Measurements from ENCODE around the gene OR10G4.

Gene OR10G4

GRCh38 chr11:124036666-124037065, 23.9 kb downstream of the OR10G4 start:
- no peak for DNase-seq (ENCODE audit: low read depth, low spot score)
- no peak for TF ChIP-seq FOXP2 (optimal IDR thresholded peaks at IDR 0.05; ENCODE audit: control extremely low read depth, extremely low read length, insufficient read depth)
- no peak for TF ChIP-seq EZH2 (IDR thresholded peaks at IDR 0.05)
- no peak for TF ChIP-seq POLR2AphosphoS5 (IDR thresholded peaks at IDR 0.05; ENCODE audit: borderline replicate concordance, low read depth, low read length)

GRCh38 chr11:124039557-124039956, 26.8 kb downstream of the OR10G4 start:
- Histone ChIP-seq H3K9ac (ENCODE audit: insufficient read length) (no peak overlapping the region), H3K9me3 (ENCODE audit: low read depth, low read length) (no peaks in the 10 kb centered on the region), H3K27ac (no peak overlapping the region), H3K36me3 (ENCODE audit: insufficient read depth, low read length) (no peaks in the 10 kb centered on the region), H3K4me3 (no peak overlapping the region)
- no peak for DNase-seq (ENCODE audit: low read depth, low spot score)
- no peak for TF ChIP-seq EZH2 (IDR thresholded peaks at IDR 0.05)
- no peak for TF ChIP-seq POLR2AphosphoS5 (IDR thresholded peaks at IDR 0.05; ENCODE audit: borderline replicate concordance, low read depth, low read length)
- no peak for TF ChIP-seq FOXP2 (optimal IDR thresholded peaks at IDR 0.05; ENCODE audit: control extremely low read depth, extremely low read length, insufficient read depth)

More at GRCh38 chr11:124036666-124037065, 23.9 kb downstream of the OR10G4 start:
- Histone ChIP-seq H3K27ac (no peak overlapping the region), H3K9me3 (ENCODE audit: low read depth, low read length) (no peaks in the 10 kb centered on the region), H3K4me3 (no peak overlapping the region), H3K36me3 (ENCODE audit: insufficient read depth, low read length) (no peaks in the 10 kb centered on the region), H3K9ac (ENCODE audit: insufficient read length) (no peak overlapping the region)

GRCh38 chr11:124041254-124041653, 28.5 kb downstream of the OR10G4 start, which contains the start of gene OR10G7:
TSS of gene OR10G7 (minus strand) at chr11:124041325. CDS start at chr11:124039001, 2,324 bp downstream.
- H3K4me3 ChIP-seq, result no peak within 1 kb of the TSS
- no peaks in the 10 kb centered on the region for H3K36me3 ChIP-seq (ENCODE audit: insufficient read depth, low read length)
- TF ChIP-seq POLR2AphosphoS5 (IDR thresholded peaks at IDR 0.05; ENCODE audit: borderline replicate concordance, low read depth, low read length) (no peak), FOXP2 (optimal IDR thresholded peaks at IDR 0.05; ENCODE audit: control extremely low read depth, extremely low read length, insufficient read depth) (no peak), EZH2 (IDR thresholded peaks at IDR 0.05) (no peak)
- no peak within 1 kb of the TSS for H3K27ac ChIP-seq
- DNase-seq (ENCODE audit: low read depth, low spot score), result no peak
- no peaks in the 10 kb centered on the region for H3K9me3 ChIP-seq (ENCODE audit: low read depth, low read length)
- no peak within 1 kb of the TSS for H3K9ac ChIP-seq (ENCODE audit: insufficient read length)

GRCh38 chr11:124043420-124043819, 30.6 kb downstream of the OR10G4 start:
- Histone ChIP-seq H3K4me3 (no peak overlapping the region), H3K9me3 (ENCODE audit: low read depth, low read length) (no peaks in the 10 kb centered on the region), H3K36me3 (ENCODE audit: insufficient read depth, low read length) (no peaks in the 10 kb centered on the region), H3K9ac (ENCODE audit: insufficient read length) (no peak overlapping the region), H3K27ac (no peak overlapping the region)
- DNase-seq (ENCODE audit: low read depth, low spot score), result no peak
- TF ChIP-seq EZH2 (IDR thresholded peaks at IDR 0.05) (no peak), FOXP2 (optimal IDR thresholded peaks at IDR 0.05; ENCODE audit: control extremely low read depth, extremely low read length, insufficient read depth) (no peak), POLR2AphosphoS5 (IDR thresholded peaks at IDR 0.05; ENCODE audit: borderline replicate concordance, low read depth, low read length) (no peak)

GRCh38 chr11:124050748-124051147, 38.0 kb downstream of the OR10G4 start:
- Histone ChIP-seq H3K36me3 (ENCODE audit: insufficient read depth, low read length) (no peaks in the 10 kb centered on the region), H3K4me3 (no peak overlapping the region), H3K27ac (no peak overlapping the region), H3K9me3 (ENCODE audit: low read depth, low read length) (no peaks in the 10 kb centered on the region), H3K9ac (ENCODE audit: insufficient read length) (no peak overlapping the region)
- TF ChIP-seq POLR2AphosphoS5 (IDR thresholded peaks at IDR 0.05; ENCODE audit: borderline replicate concordance, low read depth, low read length) (no peak), FOXP2 (optimal IDR thresholded peaks at IDR 0.05; ENCODE audit: control extremely low read depth, extremely low read length, insufficient read depth) (no peak)
- no peak for DNase-seq (ENCODE audit: low read depth, low spot score)

GRCh38 chr11:124052966-124053365, 40.2 kb downstream of the OR10G4 start:
- Histone ChIP-seq H3K9ac (ENCODE audit: insufficient read length) (no peak overlapping the region), H3K27ac (no peak overlapping the region), H3K36me3 (ENCODE audit: insufficient read depth, low read length) (no peaks in the 10 kb centered on the region), H3K4me3 (no peak overlapping the region), H3K9me3 (ENCODE audit: low read depth, low read length) (no peaks in the 10 kb centered on the region)
- DNase-seq (ENCODE audit: low read depth, low spot score), result no peak
- TF ChIP-seq EZH2 (IDR thresholded peaks at IDR 0.05), result no peak
- no peak for TF ChIP-seq FOXP2 (optimal IDR thresholded peaks at IDR 0.05; ENCODE audit: control extremely low read depth, extremely low read length, insufficient read depth)
- TF ChIP-seq POLR2AphosphoS5 (IDR thresholded peaks at IDR 0.05; ENCODE audit: borderline replicate concordance, low read depth, low read length), result no peak
